GM21390 (cell line): ENCODE measurements around the gene COL20A1.

Experiments
- ATAC-seq: cut with Tn5 transposase; IDR thresholded peaks from one replicate; pipeline ENCODE4 v1.9.1; 2021; ENCODE audit not compliant: unreplicated experiment

COL20A1 gene

DNA sequence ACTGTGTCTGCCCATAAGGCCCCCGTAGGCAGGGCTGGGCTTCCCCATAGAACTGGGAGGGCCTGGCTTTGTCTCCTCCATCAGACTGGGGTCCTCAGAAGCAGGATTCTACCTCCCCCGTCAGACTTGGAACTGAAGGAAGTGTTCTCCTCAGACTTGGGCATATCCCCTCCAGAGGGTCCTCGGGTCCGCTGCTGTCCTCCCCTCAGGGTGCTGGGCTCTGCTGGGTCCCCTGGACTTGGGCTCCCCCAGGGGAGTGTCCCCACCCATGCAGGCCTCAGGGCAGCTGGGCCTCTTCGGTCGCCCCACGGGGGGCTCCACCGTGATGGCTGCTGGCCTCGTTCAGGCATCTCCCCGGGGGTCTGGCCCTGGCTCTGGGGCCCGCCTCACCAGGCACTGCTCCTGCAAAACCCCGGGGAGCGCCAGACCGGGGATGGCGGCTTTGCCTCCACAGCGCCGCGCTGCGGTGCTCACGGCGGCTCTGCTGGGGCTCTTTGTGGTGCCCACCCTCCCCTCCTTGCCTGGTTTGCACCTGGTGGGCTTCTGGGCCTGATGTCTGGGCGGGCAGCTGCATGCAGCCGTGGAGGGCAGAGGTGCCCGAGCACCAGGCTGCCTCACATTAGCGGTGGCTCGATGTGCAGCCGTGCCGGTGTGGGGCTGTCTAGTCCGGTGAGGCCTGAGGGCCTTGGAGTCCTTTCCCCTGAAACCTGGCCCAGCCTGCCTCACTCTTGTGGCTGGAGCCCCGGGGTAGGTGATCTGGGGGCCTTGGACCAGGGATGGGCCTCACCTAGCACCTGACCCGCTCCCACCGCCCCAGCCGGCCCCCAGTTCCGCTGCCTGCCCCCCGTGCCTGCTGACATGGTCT is 13.9 kb downstream of the COL20A1 start:
- no peak for ATAC-seq

DNA sequence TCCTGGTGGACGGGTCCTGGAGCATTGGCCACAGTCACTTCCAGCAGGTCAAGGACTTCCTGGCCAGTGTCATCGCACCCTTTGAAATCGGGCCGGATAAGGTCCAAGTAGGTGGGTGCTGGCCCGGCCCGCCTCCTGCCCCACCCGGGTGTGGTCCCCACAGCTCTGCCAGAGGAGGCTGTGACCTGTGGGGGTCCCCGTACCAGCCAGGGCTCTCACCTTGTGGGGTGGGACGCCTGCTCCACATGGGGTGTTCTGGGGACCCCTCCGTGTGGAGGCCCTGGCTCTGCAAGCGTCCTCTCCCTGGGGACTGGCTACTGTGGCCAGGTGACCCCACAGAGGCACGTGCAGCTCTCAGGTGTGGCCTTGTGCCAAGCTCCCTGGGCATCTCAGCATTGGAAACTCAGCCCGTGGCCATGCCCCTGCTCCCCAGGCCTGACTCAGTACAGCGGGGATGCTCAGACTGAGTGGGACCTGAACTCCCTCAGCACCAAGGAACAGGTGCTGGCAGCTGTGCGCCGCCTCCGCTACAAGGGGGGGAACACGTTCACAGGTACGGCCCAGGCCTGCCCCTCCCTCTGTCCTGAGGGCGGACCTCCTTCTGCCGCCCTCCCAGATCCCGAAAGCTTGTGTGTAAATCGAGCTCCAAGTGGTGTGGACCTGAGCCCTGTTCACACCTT is 14.7 kb downstream of the COL20A1 start:
- ATAC-seq = no peak

- no peak for ATAC-seq
Measured at GRCh38 chr20:63308218-63308911, 15.4 kb downstream of the COL20A1 start.

DNA sequence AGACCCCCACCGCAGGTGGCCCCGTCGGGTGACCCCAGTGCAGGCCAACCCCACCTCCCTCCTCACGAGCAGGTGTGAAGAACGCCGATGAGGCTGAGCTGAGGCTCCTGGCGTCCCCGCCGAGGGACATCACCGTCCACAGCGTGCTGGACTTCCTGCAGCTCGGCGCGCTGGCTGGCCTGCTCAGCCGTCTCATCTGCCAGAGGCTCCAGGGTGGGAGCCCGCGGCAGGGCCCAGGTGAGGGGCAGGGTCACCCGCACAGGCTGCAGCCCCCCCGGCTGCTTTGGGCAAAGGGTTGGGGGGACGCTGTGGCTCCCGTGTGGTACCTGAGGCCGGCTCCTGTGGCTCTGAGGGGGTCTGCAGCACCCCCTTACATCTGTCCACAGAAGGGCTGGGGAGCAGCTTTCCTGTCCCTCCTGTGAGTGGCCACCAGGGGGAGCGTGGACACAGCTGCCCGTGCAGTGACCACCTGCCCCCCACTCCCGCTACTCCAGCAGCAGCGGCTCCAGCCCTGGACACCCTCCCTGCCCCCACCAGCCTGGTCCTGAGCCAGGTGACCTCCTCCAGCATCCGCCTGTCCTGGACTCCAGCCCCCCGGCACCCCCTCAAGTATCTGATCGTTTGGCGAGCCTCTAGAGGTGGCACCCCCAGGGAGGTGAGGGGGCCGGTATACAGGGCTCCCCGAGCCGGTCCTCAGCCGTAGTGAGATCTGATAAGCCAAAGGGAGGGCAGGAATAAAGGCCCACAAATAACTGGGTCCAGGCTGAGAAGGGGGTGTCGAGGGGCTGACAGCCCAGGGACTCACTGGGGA is 16.5 kb downstream of the COL20A1 start:
- no peak for ATAC-seq

DNA sequence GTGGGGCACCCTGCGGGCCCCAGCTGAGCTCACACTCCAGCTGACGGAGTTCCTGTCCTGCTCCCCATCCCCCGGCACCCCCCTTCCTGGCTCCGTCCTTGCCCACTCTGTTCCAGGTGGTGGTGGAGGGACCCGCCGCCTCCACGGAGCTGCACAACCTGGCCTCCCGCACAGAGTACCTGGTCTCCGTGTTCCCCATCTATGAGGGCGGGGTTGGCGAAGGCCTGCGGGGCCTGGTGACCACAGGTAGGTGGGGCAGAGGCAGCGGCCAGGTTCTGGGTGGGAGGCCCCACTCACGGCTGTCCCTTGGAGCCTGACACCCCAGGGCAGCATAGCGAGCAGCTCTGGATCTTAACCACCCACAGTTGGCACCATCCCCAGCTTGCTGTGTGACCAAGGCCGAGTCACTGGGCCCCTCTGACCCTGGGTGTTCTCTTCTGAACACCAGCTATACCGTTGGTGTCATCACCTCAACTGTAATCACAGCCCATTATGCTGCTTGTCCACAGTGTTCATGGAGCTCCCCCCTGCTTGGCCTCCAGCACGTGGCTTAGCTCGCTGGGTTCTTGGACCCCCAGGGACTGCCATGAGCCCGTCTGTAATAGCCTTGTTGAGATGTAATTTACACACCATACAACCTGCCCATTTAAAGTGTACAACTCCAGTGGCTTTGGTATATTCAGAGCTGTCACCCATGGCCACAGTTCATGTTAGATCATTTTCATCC is 17.4 kb downstream of the COL20A1 start:
- no peak for ATAC-seq

DNA sequence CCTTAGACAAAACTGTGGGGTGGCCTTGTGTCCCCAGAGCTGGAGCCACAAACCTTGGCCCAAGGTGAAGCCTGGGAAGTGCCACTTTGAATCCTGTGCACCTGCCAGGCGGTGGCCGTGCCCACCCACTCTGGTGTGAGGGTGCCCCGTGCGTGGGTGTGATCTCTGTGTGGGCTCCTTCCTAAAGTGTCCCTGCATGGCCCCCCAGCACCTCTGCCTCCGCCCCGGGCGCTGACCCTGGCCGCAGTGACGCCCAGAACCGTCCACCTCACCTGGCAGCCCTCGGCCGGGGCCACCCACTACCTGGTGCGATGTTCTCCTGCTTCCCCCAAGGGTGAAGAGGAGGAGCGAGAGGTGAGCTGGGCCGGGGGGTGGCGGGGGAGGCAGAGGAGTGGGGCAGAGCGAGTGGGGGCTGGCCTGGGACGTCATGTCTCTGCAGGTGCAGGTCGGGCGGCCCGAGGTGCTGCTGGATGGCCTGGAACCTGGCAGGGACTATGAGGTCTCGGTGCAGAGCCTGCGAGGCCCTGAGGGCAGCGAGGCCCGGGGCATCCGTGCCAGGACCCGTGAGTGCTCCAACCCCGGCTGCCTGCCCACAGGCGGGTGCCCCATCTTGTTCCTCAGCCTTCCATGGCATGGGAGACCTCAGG is 18.3 kb downstream of the COL20A1 start:
- ATAC-seq = no peak

DNA sequence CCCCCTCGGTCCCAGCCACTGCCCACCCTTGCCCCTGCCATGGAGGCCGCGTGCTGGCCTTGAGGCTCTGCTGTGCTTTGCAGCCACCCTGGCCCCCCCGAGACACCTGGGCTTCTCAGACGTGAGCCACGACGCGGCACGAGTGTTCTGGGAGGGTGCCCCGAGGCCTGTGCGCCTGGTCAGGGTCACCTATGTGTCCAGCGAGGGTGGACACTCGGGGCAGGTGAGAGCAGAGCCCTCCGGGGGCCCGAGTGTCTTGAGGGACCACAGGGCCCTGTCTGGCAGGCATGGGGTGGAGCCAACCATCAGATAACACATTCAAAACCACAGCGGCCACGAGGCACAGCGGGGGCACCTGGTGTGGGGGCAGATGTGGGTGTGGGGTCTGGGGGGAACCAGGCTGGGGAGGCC is 18.9 kb downstream of the COL20A1 start:
- no peak for ATAC-seq

- ATAC-seq = no peak
Measured at GRCh38 chr20:63312273-63312672, 19.3 kb downstream of the COL20A1 start.

DNA sequence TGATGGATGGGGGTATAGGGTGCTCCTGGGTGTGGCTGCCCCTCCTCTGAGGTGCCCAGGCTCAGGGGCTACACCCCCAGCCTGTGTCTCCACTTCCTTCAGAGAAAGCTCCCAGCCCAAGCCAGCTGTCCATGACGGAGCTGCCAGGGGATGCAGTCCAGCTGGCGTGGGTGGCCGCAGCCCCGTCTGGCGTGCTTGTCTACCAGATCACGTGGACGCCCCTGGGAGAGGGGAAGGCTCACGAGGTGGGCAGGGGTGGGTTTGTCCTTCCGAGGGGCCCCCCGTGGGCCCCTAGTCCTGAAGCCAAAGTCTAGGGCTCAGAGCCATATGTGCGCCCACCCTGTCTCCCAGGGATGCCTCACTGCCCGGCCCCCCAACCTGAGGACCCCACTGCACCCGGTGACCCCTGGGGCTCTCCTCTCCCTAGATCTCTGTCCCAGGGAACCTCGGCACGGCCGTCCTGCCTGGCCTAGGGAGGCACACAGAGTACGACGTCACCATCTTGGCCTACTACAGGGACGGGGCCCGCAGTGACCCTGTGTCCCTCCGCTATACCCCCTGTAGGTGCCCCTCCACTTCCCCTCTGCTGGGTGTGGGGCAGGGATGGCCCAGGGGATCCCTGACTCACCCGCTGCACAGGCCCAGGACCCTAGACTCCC is 19.8 kb downstream of the COL20A1 start:
- no peak for ATAC-seq

GRCh38 chr20:63313349-63314014 is 20.5 kb downstream of the COL20A1 start:
- ATAC-seq = no peak

DNA sequence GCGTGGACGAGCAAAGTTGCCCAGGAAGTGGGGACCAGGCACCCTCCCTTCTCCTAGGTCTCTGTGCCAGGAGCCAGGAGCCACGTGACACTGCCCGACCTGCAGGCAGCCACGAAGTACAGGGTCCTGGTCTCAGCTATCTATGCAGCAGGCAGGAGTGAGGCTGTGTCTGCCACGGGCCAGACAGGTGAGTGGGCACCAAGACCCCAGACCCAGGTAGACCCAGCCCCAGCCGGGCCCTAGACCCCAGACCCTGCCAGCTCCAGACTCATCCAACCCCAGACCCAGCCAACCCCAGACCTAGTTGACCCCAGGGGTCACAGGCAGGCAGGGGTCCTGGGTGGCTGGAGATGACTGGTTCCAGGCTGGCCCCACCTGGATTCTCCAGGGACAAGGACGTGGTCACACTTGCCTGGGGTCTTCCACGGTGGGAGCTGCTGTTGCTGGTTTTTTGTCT is 21.1 kb downstream of the COL20A1 start:
- ATAC-seq = no peak

DNA sequence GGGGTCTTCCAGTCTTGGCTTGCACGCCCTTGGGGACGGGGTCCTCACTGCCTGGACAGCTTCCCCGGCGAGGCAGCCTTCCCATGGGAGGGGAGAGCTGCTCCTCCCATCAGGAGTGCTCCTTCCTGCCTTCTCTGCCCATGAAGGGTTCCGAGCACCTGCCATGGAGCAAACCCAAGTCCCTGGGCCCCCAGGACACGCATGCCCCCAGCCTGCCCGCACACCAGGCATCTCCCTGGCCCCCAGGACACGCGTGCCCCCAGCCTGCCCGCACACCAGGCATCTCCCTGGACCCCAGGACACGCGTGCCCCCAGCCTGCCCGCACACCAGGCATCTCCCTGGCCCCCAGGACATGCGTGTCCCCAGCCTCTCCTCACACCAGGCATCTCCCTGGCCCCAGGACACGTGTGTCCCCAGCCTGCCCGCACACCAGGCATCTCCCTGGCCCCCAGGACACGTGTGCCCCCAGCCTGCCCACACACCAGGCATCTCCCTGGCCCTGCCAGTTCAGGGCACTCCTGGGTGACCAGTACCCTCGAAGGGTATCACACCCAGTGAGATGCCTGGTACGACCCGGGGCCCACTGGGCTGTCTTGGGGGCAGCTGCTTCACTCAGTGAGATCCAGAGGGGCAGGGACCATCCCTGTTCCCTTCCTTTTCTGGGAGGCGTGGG is 21.7 kb downstream of the COL20A1 start:
- ATAC-seq = no peak

DNA sequence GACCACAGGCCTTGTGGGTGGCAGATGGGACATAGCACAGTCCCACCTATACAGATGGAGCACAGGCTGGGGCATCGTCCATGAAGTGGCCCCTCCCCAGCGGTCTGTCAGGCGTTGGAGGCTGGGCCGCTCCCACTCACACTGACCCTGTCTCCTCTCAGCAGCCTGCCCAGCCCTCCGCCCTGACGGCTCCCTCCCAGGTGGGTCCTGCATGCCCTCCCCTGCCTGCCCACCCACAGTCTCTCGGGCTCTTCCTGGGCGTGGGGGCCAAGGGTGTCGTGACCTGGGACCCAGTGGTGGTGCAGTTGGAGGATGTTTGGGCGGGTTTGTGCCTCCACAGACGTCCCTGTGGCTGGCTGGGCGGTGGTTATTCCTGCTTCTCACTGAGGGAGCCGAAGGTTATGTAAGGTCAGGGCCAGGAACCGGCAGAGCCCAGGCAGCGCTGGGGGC is 22.3 kb downstream of the COL20A1 start:
- ATAC-seq = no peak

- ATAC-seq = no peak
Measured at GRCh38 chr20:63315731-63316491, 22.9 kb downstream of the COL20A1 start.

DNA sequence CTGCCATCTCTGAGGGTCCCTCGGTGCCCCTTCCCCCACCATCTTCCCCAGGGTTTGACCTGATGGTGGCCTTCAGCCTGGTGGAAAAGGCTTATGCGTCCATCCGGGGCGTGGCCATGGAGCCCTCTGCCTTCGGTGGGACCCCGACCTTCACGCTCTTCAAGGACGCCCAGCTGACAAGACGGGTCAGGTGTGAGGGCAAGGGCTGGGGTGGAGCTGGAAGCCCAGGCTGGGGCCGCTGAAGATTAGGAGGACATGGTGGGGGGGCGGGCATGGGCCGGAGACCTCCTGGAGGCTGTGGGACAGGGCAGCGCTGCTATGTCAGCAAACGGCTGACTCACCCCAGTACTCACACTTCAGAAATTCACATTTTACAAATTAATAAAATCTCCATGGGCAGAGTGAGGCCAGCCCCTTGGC is 23.5 kb downstream of the COL20A1 start:
- no peak for ATAC-seq

DNA sequence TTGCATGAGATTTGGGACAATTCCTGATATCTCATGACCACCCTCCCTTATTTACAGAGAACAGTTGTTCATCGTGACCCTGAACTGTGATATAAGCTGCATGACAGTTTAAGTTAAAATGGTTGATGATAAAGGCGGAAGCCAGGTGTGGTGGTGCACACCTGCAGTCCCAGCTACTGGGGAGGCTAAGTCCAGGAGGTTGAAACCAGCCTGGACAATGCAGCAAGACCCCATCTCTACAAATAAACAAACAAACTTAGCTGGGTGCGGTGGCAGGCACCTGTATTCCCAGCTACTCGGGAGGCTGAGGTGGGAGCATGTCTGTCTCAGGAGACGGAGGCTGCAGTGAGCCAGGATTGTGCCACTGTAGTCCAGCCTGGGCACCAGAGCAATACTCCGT is 24.1 kb downstream of the COL20A1 start:
- no peak for ATAC-seq

GRCh38 chr20:63317601-63318291 is 24.8 kb downstream of the COL20A1 start:
- ATAC-seq = no peak
